Loucy (cell line): ENCODE measurements around the gene RAD21L1.

ENCODE experiments used
- H2AFZ ChIP-seq: fragments of 200-600 bp; sonication (generic); 2 replicates; pipeline ENCODE4 v1.6.0; 2016; ENCODE audit warnings: antibody characterized with exemption, mild to moderate bottlenecking, low read length, moderate library complexity
- H3F3A ChIP-seq: fragments of 200-600 bp; 2 replicates; pipeline ENCODE4 v1.6.0; 2016; ENCODE audit warnings: antibody characterized with exemption, low read depth, mild to moderate bottlenecking
- H3K27me3 ChIP-seq: fragments of 200-600 bp; sonication (generic); 2 replicates; pipeline ENCODE4 v1.6.1; 2014; ENCODE audit warnings: low read length, mild to moderate bottlenecking; ENCODE audit not compliant: insufficient read depth, poor library complexity, severe bottlenecking
- H3K36me3 ChIP-seq: fragments of 200-600 bp; sonication (generic); 2 replicates; pipeline ENCODE4 v1.6.1; 2016; ENCODE audit warnings: low read length; ENCODE audit not compliant: insufficient read depth
- H3K4me1 ChIP-seq: fragments of 200-600 bp; sonication (generic); 2 replicates; pipeline ENCODE4 v1.5.1; 2014; ENCODE audit warnings: low read length, mild to moderate bottlenecking; ENCODE audit not compliant: insufficient read depth, poor library complexity, severe bottlenecking
- H3K4me2 ChIP-seq: fragments of 200-600 bp; sonication (generic); 2 replicates; pipeline ENCODE4 v1.6.0; 2014; ENCODE audit warnings: antibody characterized with exemption, low read length, low read depth, mild to moderate bottlenecking; ENCODE audit not compliant: poor library complexity, severe bottlenecking
- H3K4me3 ChIP-seq: fragments of 200-600 bp; sonication (generic); 2 replicates; pipeline ENCODE4 v1.5.1; 2014; ENCODE audit warnings: low read length, mild to moderate bottlenecking, mixed read lengths; ENCODE audit not compliant: poor library complexity, severe bottlenecking
- H3K79me2 ChIP-seq: fragments of 200-600 bp; sonication (generic); 2 replicates; pipeline ENCODE4 v1.6.1; 2014; ENCODE audit warnings: low read length; ENCODE audit not compliant: insufficient read depth
- H3K9ac ChIP-seq: fragments of 200-600 bp; sonication (generic); 2 replicates; pipeline ENCODE4 v1.6.0; 2014; ENCODE audit warnings: mild to moderate bottlenecking, low read depth, low read length, moderate library complexity; ENCODE audit not compliant: poor library complexity, severe bottlenecking
- H3K9me2 ChIP-seq: fragments of 200-600 bp; sonication (generic); replicated peaks from 2 replicates; pipeline ENCODE4 v1.6.1; 2016; ENCODE audit warnings: low read depth, low read length, mixed read lengths
- H3K9me3 ChIP-seq: fragments of 200-600 bp; sonication (generic); 2 replicates; pipeline ENCODE4 v1.6.1; 2014; ENCODE audit warnings: mild to moderate bottlenecking, antibody characterized with exemption, low read length, low read depth; ENCODE audit not compliant: insufficient read depth
- H4K20me1 ChIP-seq: fragments of 200-600 bp; sonication (generic); 2 replicates; pipeline ENCODE4 v1.6.0; 2014; ENCODE audit warnings: antibody characterized with exemption, low read length, mild to moderate bottlenecking; ENCODE audit not compliant: insufficient read depth, poor library complexity, severe bottlenecking
- CTCF ChIP-seq: fragments of 200-600 bp; sonication (generic); conservative IDR thresholded peaks from 2 replicates; pipeline ENCODE4 v1.5.1; 2014; ENCODE audit warnings: mild to moderate bottlenecking, antibody characterized with exemption, low read length
- EZH2phosphoT487 ChIP-seq: fragments of 200-600 bp; IDR thresholded peaks from 2 replicates; pipeline ENCODE4 v1.6.1; 2018; ENCODE audit warnings: antibody characterized with exemption, mild to moderate bottlenecking, moderate library complexity, borderline replicate concordance

RAD21L1 gene

GRCh38 chr20:1199212-1199873 lies 26.5 kb upstream of the RAD21L1 start:
- H3K79me2 ChIP-seq: no peaks in the 10 kb centered on the region
- peak overlapping the region; percentile 41 for H3K4me2 ChIP-seq
- no peaks in the 10 kb centered on the region for H3K9me3 ChIP-seq
- no peaks in the 10 kb centered on the region for H4K20me1 ChIP-seq
- peak overlapping the region; percentile 76 for H2AFZ ChIP-seq
- peaks cover 5% of the 10 kb centered on the region for H3K4me1 ChIP-seq
- H3F3A ChIP-seq: no peaks in the 10 kb centered on the region
- no peaks in the 10 kb centered on the region for H3K27me3 ChIP-seq
- TF ChIP-seq CTCF (no peak), EZH2phosphoT487 (no peak)
- H3K9ac ChIP-seq: no peak overlapping the region
- no peaks in the 10 kb centered on the region for H3K9me2 ChIP-seq
- H3K4me3 ChIP-seq: peak overlapping the region; percentile 24
- H3K36me3 ChIP-seq: no peaks in the 10 kb centered on the region

GRCh38 chr20:1199964-1200363 lies 25.9 kb upstream of the RAD21L1 start:
- Histone ChIP-seq H2AFZ (peak overlapping the region; percentile 76), H3K27me3 (no peaks in the 10 kb centered on the region)

GRCh38 chr20:1202762-1203504 lies 22.9 kb upstream of the RAD21L1 start, which contains the start of gene C20orf202:
Gene C20orf202 (plus strand): TSS chr20:1203454. CDS start chr20:1203586, 132 bp downstream.
- Histone ChIP-seq H3K4me2 (no peak within 1 kb of the TSS), H3K4me1 (peaks cover 5% of the 10 kb centered on the region), H3K79me2 (no peaks in the 10 kb centered on the region), H2AFZ (no peak within 1 kb of the TSS), H3K9me3 (no peaks in the 10 kb centered on the region), H3K9ac (no peak within 1 kb of the TSS), H3K4me3 (no peak within 1 kb of the TSS), H3K27me3 (no peaks in the 10 kb centered on the region), H3K36me3 (no peaks in the 10 kb centered on the region), H4K20me1 (no peaks in the 10 kb centered on the region), H3K9me2 (no peaks in the 10 kb centered on the region), H3F3A (no peaks in the 10 kb centered on the region)
- no peak for TF ChIP-seq EZH2phosphoT487
- TF ChIP-seq CTCF: no peak

More at GRCh38 chr20:1199964-1200363, 25.9 kb upstream of the RAD21L1 start:
- no peak for TF ChIP-seq EZH2phosphoT487
- TF ChIP-seq CTCF: no peak
- Histone ChIP-seq H3K4me3 (peak overlapping the region; percentile 24), H3K4me1 (peaks cover 5% of the 10 kb centered on the region), H3K79me2 (no peaks in the 10 kb centered on the region), H3F3A (no peaks in the 10 kb centered on the region), H3K9me2 (no peaks in the 10 kb centered on the region), H4K20me1 (no peaks in the 10 kb centered on the region), H3K4me2 (peak overlapping the region; percentile 41), H3K36me3 (no peaks in the 10 kb centered on the region), H3K9ac (no peak overlapping the region), H3K9me3 (no peaks in the 10 kb centered on the region)
